A549 (cell line): ENCODE data around the gene STK26. TPM values are rescaled to one million over a fixed set of nuclear protein-coding genes. Genes with fewer than 3 reads are reported as not detected.

ENCODE experiments used
- ATAC-seq, 2 experiments: fragments of 200-7000 bp in 1 of 2; fragments of >200 bp in 1 of 2; cut with Nextera tagmentation in 1 of 2; cut with Tn5 transposase in 1 of 2; 3 replicates each; pipeline versions ENCODE4 v1.8.0 to v1.9.1; 2018 to 2020; ENCODE audit warnings: mild to moderate bottlenecking in 1 of 2, moderate library complexity in 1 of 2
- CTCF ChIA-PET: fragments of 300-600 bp; sonication (Branson Sonifier 250); formaldehyde crosslinking; extraction: SDS; loops from one replicate; lab custom pipeline; 2021; ENCODE audit warnings: antibody characterized with exemption, inconsistent platforms; lab: Yijun Ruan, JAX
- POLR2A ChIA-PET: fragments of 350-600 bp; formaldehyde crosslinking; extraction: SDS; loops from one replicate; lab custom pipeline; 2021; ENCODE audit warnings: antibody characterized with exemption, inconsistent platforms; lab: Yijun Ruan, JAX
- DNase-seq, 2 experiments: peaks; one replicate each; pipeline versions ENCODE4 v3.0.0 to v3.0.0-alpha.2; 2011 to 2016; ENCODE audit warnings: low read depth in 1 of 2, low spot score in 1 of 2
- FAIRE-seq: peaks from 2 replicates; lab custom pipeline; 2011; peaks lifted over from hg19 to GRCh38; lab: Jason Lieb, UNC
- H3K27ac ChIP-seq, 2 experiments: fragments of >200 bp; sonication (Bioruptor Twin); formaldehyde crosslinking; 3 replicates each; pipeline ENCODE4 v1.5.1; 2016 to 2017
- H3K4me1 ChIP-seq: fragments of >200 bp; sonication (Bioruptor Twin); formaldehyde crosslinking; 3 replicates; pipeline ENCODE4 v1.6.1; 2016
- H3K4me2 ChIP-seq: fragments of >200 bp; sonication (Bioruptor Twin); formaldehyde crosslinking; 3 replicates; pipeline ENCODE4 v1.6.1; 2016
- H3K4me3 ChIP-seq: fragments of >200 bp; sonication (Bioruptor Twin); formaldehyde crosslinking; 3 replicates; pipeline ENCODE4 v1.5.1; 2016
- H3K9me3 ChIP-seq: fragments of >200 bp; sonication (Bioruptor Twin); formaldehyde crosslinking; 3 replicates; pipeline ENCODE4 v1.6.1; 2016
- CBX8 ChIP-seq: fragments of 200-600 bp; sonication (generic); IDR thresholded peaks from 2 replicates; pipeline ENCODE4 v1.6.1; 2016
- CHD2 ChIP-seq: fragments of 150-350 bp; IDR thresholded peaks from 2 replicates; pipeline ENCODE4 v1.6.1; 2014; ENCODE audit warnings: low read length; ENCODE audit not compliant: partially characterized antibody
- EHF ChIP-seq: fragments of 250-450 bp; sonication (Bioruptor Pico); IDR thresholded peaks from 2 replicates; pipeline ENCODE4 v1.5.0; 2020; ENCODE audit warnings: mild to moderate bottlenecking
- FOSB ChIP-seq: fragments of 250-450 bp; sonication (Bioruptor Pico); IDR thresholded peaks from 2 replicates; pipeline ENCODE4 v1.5.0; 2020; ENCODE audit warnings: mild to moderate bottlenecking, moderate library complexity
- FOSL2 ChIP-seq, 2 experiments: fragments of 450-650 bp in 1 of 2; fragments of >200 bp in 1 of 2; sonication (Bioruptor Twin) in 1 of 2; formaldehyde crosslinking; IDR thresholded peaks; 2 replicates each; pipeline versions ENCODE4 v1.5.0 to v1.6.1; 2016 to 2020; ENCODE audit warnings: mild to moderate bottlenecking in 1 of 2, moderate library complexity in 1 of 2
- JUN ChIP-seq, 2 experiments: fragments of >200 bp; sonication (Bioruptor Twin); formaldehyde crosslinking; IDR thresholded peaks; 2 replicates in 1 of 2; 3 replicates in 1 of 2; pipeline ENCODE4 v1.6.1; 2016 to 2017
- MAX ChIP-seq: IDR thresholded peaks from 2 replicates; pipeline ENCODE4 v1.6.1; 2012
- POLR2A ChIP-seq: IDR thresholded peaks from 2 replicates; pipeline ENCODE4 v1.6.1; 2012; ENCODE audit warnings: mild to moderate bottlenecking, low read length
- RNF2 ChIP-seq: fragments of 200-600 bp; sonication (generic); IDR thresholded peaks from 2 replicates; pipeline ENCODE4 v1.6.1; 2016; ENCODE audit warnings: low read depth, mild to moderate bottlenecking, antibody characterized with exemption, moderate library complexity, borderline replicate concordance
- SREBF2 ChIP-seq: fragments of 450-650 bp; IDR thresholded peaks from 2 replicates; pipeline ENCODE4 v1.6.1; 2014; ENCODE audit warnings: mild to moderate bottlenecking, moderate library complexity
- USF2 ChIP-seq: fragments of 450-650 bp; IDR thresholded peaks from 2 replicates; pipeline ENCODE4 v1.6.1; 2014; ENCODE audit warnings: antibody characterized with exemption
- WGBS: methylation state at CpG from one replicate; pipeline ENCODE4 v1.1.6; 2017; ENCODE audit errors: missing lambda C conversion rate; 5-methylcytosine and 5-hydroxymethylcytosine counted together
- polyA minus RNA-seq: library from RNA; depleted of rRNA, polyadenylated mRNA; stranded (reverse); fragments of >200 nt; gene quantifications from 2 replicates; pipeline ENCODE4 v1.2.3, GENCODE V29; 2011; rRNA and poly(A)+ RNA removed
- polyA plus RNA-seq, 4 experiments: library from polyadenylated mRNA; depleted of rRNA in 3 of 4; stranded (reverse); fragments of >200 nt; fragmentation: RNase III in 1 of 4; extraction: RNeasy Plus Mini Kit Qiagen cat#74134 plus additional on column Dnase treatment in 1 of 4; gene quantifications; 2 replicates in 3 of 4; 3 replicates in 1 of 4; pipeline ENCODE4 v1.2.3, GENCODE V29; 2011 to 2017
- TF ChIP-seq, protein P1 (sequence below): fragments of 200-600 bp; sonication (generic); IDR thresholded peaks from 2 replicates; pipeline ENCODE4 v1.6.1; 2016; ENCODE audit warnings: antibody characterized with exemption, mild to moderate bottlenecking, moderate library complexity
- TF ChIP-seq, protein P2 (sequence below): fragments of >200 bp; sonication (Bioruptor Twin); formaldehyde crosslinking; IDR thresholded peaks from 3 replicates; pipeline ENCODE4 v1.6.1; 2016
- TF ChIP-seq, protein P3 (sequence below): fragments of >200 bp; sonication (Bioruptor Twin); formaldehyde crosslinking; IDR thresholded peaks from 2 replicates; pipeline ENCODE4 v1.6.1; 2016

The STK26 gene
- polyA plus RNA-seq (2011; rRNA removed) = 16.8 and 23.9 TPM in 2 replicates
- 3.1 and 3.6 TPM in 2 replicates for polyA plus RNA-seq (2012; cell fraction: cytosol; rRNA removed)
- 1.9 and 3.0 TPM in 2 replicates for polyA plus RNA-seq (2012; cell fraction: nucleus; rRNA removed)
- polyA plus RNA-seq (2017; fragmentation: RNase III; extraction: RNeasy Plus Mini Kit Qiagen cat#74134 plus additional on column Dnase treatment) = 10.0 to 11.5 TPM (median 11.3 TPM) in 3 replicates
- polyA minus RNA-seq = 3.4 and 4.2 TPM in 2 replicates

GRCh38 chrX:132022967-132023895 is at the start of gene STK26:
TSS of gene STK26 (plus strand) at chrX:132023302. CDS start at chrX:132023618, 316 bp downstream.
- peak within 1 kb of the TSS; percentile 55 for H3K4me3 ChIP-seq
- FAIRE-seq (no peak), DNase-seq (peak; percentile 48 to 73)
- CTCF ChIA-PET = interaction anchor here (1.1 kb wide), 2 partner anchors 10 to 48 kb away, joined by 3 read pairs; no protein-coding TSS in a partner anchor
- peak; percentile 35 to 40; a peak in 1 of 5 replicates for TF ChIP-seq JUN (IDR thresholded peaks at IDR 0.05)
- TF ChIP-seq POLR2A = peak; percentile 65
- TF ChIP-seq, protein P1, sequence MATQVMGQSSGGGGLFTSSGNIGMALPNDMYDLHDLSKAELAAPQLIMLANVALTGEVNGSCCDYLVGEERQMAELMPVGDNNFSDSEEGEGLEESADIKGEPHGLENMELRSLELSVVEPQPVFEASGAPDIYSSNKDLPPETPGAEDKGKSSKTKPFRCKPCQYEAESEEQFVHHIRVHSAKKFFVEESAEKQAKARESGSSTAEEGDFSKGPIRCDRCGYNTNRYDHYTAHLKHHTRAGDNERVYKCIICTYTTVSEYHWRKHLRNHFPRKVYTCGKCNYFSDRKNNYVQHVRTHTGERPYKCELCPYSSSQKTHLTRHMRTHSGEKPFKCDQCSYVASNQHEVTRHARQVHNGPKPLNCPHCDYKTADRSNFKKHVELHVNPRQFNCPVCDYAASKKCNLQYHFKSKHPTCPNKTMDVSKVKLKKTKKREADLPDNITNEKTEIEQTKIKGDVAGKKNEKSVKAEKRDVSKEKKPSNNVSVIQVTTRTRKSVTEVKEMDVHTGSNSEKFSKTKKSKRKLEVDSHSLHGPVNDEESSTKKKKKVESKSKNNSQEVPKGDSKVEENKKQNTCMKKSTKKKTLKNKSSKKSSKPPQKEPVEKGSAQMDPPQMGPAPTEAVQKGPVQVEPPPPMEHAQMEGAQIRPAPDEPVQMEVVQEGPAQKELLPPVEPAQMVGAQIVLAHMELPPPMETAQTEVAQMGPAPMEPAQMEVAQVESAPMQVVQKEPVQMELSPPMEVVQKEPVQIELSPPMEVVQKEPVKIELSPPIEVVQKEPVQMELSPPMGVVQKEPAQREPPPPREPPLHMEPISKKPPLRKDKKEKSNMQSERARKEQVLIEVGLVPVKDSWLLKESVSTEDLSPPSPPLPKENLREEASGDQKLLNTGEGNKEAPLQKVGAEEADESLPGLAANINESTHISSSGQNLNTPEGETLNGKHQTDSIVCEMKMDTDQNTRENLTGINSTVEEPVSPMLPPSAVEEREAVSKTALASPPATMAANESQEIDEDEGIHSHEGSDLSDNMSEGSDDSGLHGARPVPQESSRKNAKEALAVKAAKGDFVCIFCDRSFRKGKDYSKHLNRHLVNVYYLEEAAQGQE = peak; percentile 47
- no peak for TF ChIP-seq SREBF2
- no peak for TF ChIP-seq RNF2
- peak; percentile 61 for TF ChIP-seq CHD2
- TF ChIP-seq USF2 = 0 out of 2 replicates have a peak, but pooled peaks have one; percentile 58
- no peak for TF ChIP-seq CBX8
- TF ChIP-seq FOSB (CRISPR knock-in tag) = no peak
- no peak for TF ChIP-seq EHF (CRISPR knock-in tag)
- peak; percentile 44; the same call in 1 of the 2 replicates for TF ChIP-seq MAX
- TF ChIP-seq, protein P2, sequence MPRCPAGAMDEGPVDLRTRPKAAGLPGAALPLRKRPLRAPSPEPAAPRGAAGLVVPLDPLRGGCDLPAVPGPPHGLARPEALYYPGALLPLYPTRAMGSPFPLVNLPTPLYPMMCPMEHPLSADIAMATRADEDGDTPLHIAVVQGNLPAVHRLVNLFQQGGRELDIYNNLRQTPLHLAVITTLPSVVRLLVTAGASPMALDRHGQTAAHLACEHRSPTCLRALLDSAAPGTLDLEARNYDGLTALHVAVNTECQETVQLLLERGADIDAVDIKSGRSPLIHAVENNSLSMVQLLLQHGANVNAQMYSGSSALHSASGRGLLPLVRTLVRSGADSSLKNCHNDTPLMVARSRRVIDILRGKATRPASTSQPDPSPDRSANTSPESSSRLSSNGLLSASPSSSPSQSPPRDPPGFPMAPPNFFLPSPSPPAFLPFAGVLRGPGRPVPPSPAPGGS = 0 out of 3 replicates have a peak, but pooled peaks have one; percentile 26
- TF ChIP-seq, all 56 proteins: peak for 7
- Histone ChIP-seq H3K4me1 (peaks cover 6% of the 10 kb centered on the region; the same call in 1 of the 3 replicates), H3K9me3 (no peaks in the 10 kb centered on the region), H3K27ac (peak within 1 kb of the TSS; percentile 64 to 82), H3K4me2 (peak within 1 kb of the TSS; percentile 92)
- POLR2A ChIA-PET = interaction anchor here (1.2 kb wide), 1 partner anchor 196 kb away, joined by 4 read pairs; the partner anchor contains the start of gene RAP2C
- 3% methylated on average over 5 of the region's 73 CpGs for WGBS
- ATAC-seq = peak; percentile 95

- no peak overlapping the region for H3K27ac ChIP-seq
- ChIA-PET POLR2A (no interaction called here), CTCF (no interaction called here)
- no peaks in the 10 kb centered on the region for H3K4me1 ChIP-seq
- no peaks in the 10 kb centered on the region for H3K9me3 ChIP-seq
- no peak overlapping the region for H3K4me2 ChIP-seq
- ATAC-seq (no peak), DNase-seq (no peak), FAIRE-seq (peak; percentile 56)
- no peak overlapping the region for H3K4me3 ChIP-seq
- TF ChIP-seq, protein P3, sequence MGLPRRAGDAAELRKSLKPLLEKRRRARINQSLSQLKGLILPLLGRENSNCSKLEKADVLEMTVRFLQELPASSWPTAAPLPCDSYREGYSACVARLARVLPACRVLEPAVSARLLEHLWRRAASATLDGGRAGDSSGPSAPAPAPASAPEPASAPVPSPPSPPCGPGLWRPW = no peak
- no peak for TF ChIP-seq EHF (CRISPR knock-in tag)
- no peak for TF ChIP-seq FOSB (CRISPR knock-in tag)
- TF ChIP-seq FOSL2 (IDR thresholded peaks at IDR 0.05) = no peak
- TF ChIP-seq FOSL2 (CRISPR knock-in tag; IDR thresholded peaks at IDR 0.05) = no peak
- 11% methylated on average over 2 of the region's 2 CpGs for WGBS
Observed at GRCh38 chrX:131975851-131976250, 47.3 kb upstream of the STK26 start.
